LNCAP (cell line): ENCODE measurements around the gene SH3RF2.

Experiments
- TF ChIP-seq, protein P1 (sequence below): fragments of 450-650 bp; IDR thresholded peaks from 2 replicates; pipeline ENCODE4 v1.5.1; 2017; ENCODE audit warnings: mild to moderate bottlenecking

SH3RF2 gene

GRCh38 chr5:146059460-146060220, 123.3 kb downstream of the SH3RF2 start:
- TF ChIP-seq, protein P1, sequence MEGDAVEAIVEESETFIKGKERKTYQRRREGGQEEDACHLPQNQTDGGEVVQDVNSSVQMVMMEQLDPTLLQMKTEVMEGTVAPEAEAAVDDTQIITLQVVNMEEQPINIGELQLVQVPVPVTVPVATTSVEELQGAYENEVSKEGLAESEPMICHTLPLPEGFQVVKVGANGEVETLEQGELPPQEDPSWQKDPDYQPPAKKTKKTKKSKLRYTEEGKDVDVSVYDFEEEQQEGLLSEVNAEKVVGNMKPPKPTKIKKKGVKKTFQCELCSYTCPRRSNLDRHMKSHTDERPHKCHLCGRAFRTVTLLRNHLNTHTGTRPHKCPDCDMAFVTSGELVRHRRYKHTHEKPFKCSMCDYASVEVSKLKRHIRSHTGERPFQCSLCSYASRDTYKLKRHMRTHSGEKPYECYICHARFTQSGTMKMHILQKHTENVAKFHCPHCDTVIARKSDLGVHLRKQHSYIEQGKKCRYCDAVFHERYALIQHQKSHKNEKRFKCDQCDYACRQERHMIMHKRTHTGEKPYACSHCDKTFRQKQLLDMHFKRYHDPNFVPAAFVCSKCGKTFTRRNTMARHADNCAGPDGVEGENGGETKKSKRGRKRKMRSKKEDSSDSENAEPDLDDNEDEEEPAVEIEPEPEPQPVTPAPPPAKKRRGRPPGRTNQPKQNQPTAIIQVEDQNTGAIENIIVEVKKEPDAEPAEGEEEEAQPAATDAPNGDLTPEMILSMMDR = no peak

DNA sequence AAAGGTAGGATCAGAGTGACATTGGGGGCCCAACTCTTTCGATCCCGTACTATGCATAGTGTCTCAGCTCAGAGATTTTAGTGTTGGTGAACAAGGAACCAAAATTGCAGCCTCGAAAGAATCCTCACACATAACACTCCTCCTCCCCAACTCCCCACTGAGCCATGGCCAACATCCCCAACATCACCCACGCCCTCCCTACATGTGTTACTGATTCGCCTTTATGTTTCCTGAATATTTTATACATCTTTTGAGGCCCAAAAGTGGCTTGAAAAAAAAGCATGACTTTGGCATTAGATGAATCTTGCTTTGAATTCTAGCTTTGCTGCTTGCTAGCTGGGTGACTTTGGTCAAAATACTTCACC, 123.8 kb downstream of the SH3RF2 start:
- TF ChIP-seq, protein P1 = no peak

GRCh38 chr5:146066968-146067367, 130.6 kb downstream of the SH3RF2 start:
- TF ChIP-seq, protein P1 = no peak

- TF ChIP-seq, protein P1 = no peak
Measured at GRCh38 chr5:146068206-146068605, 131.8 kb downstream of the SH3RF2 start.

DNA sequence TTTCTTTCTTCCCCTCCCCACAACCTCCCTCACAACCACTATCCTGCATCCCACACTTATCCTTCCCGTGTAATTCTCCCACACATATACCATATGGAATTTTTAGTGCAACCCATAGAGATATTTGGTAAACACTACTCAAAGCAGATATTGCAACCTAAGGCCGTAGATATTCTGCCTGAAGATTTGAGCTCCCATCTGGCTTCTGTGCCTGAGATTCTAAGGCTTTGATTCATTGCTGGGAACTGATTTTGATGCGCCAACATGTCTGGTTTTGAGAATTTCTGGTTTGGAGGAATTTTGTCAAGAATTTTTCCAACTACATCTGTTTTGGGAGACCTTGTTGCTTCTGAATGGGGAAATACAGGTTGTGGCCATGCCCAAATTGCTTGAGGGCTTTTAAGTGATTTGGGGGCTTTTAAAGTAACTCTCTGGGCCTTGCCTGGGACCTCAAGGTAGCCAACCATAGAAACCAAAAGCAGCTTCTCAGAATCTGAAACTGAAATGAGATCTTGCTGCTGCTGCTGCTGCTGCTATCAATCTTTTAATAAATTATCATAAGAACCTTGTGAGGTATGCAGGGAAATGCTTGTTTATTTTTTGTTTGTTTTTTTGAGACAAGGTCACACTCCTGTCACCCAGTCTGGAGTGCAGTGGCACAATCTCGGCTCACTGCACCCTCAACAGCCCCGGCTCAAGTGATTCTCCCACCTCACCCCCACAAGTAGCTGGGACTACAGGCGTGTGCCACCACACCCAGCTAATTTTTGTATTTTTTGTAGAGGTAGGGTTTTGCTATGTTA, 132.8 kb downstream of the SH3RF2 start:
- TF ChIP-seq, protein P1 = no peak

DNA sequence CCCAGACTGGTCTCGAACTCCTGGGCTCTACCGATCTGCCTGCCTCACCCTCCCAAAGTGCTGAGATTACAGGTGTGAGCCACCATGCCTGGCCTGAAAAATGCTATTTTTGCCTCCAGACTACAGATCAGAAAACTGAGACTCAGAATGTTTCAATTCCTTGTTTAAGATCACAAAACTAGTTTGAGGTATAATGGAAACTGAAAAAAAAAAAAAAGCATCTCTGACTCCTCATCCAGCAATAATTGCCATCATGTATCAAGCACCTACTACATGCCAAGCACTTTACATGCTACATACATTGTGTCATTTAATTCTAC, 133.4 kb downstream of the SH3RF2 start:
- TF ChIP-seq, protein P1 = no peak

- TF ChIP-seq, protein P1 = no peak
Measured at GRCh38 chr5:146070746-146071145, 134.4 kb downstream of the SH3RF2 start.
